Peyer's patch (tissue), 4 donors: Measurements from ENCODE around the gene PTPN14.

ENCODE experiments used
- CTCF ChIP-seq, 6 experiments: fragments of 450-650 bp in 4 of 6; fragments of 200-600 bp in 2 of 6; sonication (generic) in 1 of 6; IDR thresholded peaks; one replicate each; pipeline ENCODE4 v1.5.1; 2017 to 2019; ENCODE audit warnings: antibody characterized with exemption in 6 of 6, mild to moderate bottlenecking in 3 of 6, moderate library complexity in 1 of 6
- POLR2A ChIP-seq, 2 donors: fragments of 450-650 bp; IDR thresholded peaks; one replicate each; pipeline ENCODE4 v1.5.1; 2017; ENCODE audit warnings: antibody characterized with exemption in 2 of 2, mild to moderate bottlenecking in 2 of 2, moderate library complexity in 2 of 2

- TF ChIP-seq CTCF (IDR thresholded peaks at IDR 0.05) (no peak), POLR2A (IDR thresholded peaks at IDR 0.05) (no peak)
These were observed 131.8 kb downstream of the PTPN14 start for GRCh38 chr1:214419650-214420049.
